Thymus (tissue), 11 donors: Measurements from ENCODE around the gene MDN1. TPM values are rescaled to one million over a fixed set of nuclear protein-coding genes. Genes with fewer than 3 reads are reported as not detected.
"Not testable (repeated sequence)": the region's sequence is repeated elsewhere in the genome, so short reads cannot be mapped to it uniquely, and the experiment has no call there.

Source experiments
- DNase-seq, 9 donors: peaks; one replicate each; pipeline ENCODE4 v3.0.0-alpha.2; 2013; ENCODE audit warnings: low spot score in 9 of 9, low read depth in 6 of 9, missing footprints in 1 of 9
- H3K27ac ChIP-seq, 2 donors: one replicate each; pipeline ENCODE4 v1.5.1; 2013; ENCODE audit warnings: control low read depth in 1 of 2, low read depth in 1 of 2, low read length in 1 of 2, mild to moderate bottlenecking in 1 of 2, moderate library complexity in 1 of 2
- H3K27me3 ChIP-seq, 2 donors: one replicate each; pipeline ENCODE4 v1.5.1; 2013; ENCODE audit warnings: low read length in 1 of 2; ENCODE audit not compliant: control insufficient read depth in 2 of 2, insufficient read depth in 1 of 2
- H3K36me3 ChIP-seq, 2 donors: one replicate each; pipeline ENCODE4 v1.5.1; 2013; ENCODE audit warnings: low read length in 1 of 2, mild to moderate bottlenecking in 1 of 2, moderate library complexity in 1 of 2; ENCODE audit not compliant: control insufficient read depth in 2 of 2, insufficient read depth in 2 of 2
- H3K4me1 ChIP-seq, 2 donors: one replicate each; pipeline ENCODE4 v1.5.1; 2013; ENCODE audit warnings: low read length in 2 of 2; ENCODE audit not compliant: control insufficient read depth in 2 of 2, insufficient read depth in 2 of 2
- H3K4me3 ChIP-seq, 2 donors: one replicate each; pipeline ENCODE4 v1.5.1; 2013; ENCODE audit warnings: low read length in 2 of 2, control low read depth in 1 of 2, mild to moderate bottlenecking in 1 of 2
- H3K9me3 ChIP-seq, 2 donors: one replicate each; pipeline ENCODE4 v1.5.1; 2013; ENCODE audit warnings: low read length in 1 of 2, mild to moderate bottlenecking in 1 of 2; ENCODE audit not compliant: control insufficient read depth in 2 of 2, insufficient read depth in 1 of 2
- WGBS: extraction: QIAGEN DNeasy Blood & Tissue Kit; methylation state at CpG from one replicate; pipeline ENCODE4 v1.1.7; 2013; 5-methylcytosine and 5-hydroxymethylcytosine counted together
- polyA plus RNA-seq: library from polyadenylated mRNA; stranded (reverse); fragments of 200-250 nt; gene quantifications from one replicate; pipeline ENCODE4 v1.2.3, GENCODE V29; 2013
- total RNA-seq: library from RNA; stranded (reverse); fragments of 120-200 nt; gene quantifications from one replicate; pipeline ENCODE4 v1.2.4, GENCODE V29; 2013
- donor health status: healthy.

MDN1 gene
- total and polyA plus RNA-seq, 2 donors = 15.1 to 37.6 TPM

GRCh38 chr6:89847513-89847912 is 27.9 kb upstream of the MDN1 start:
- not testable (repeated sequence) for H3K4me1 ChIP-seq, H3K4me3 ChIP-seq, H3K9me3 ChIP-seq, H3K27me3 ChIP-seq, H3K27ac ChIP-seq, DNase-seq
- WGBS = 96% methylated on average over 5 of the region's 5 CpGs
- peaks cover 7 to 50% of the 10 kb centered on the region in 2 donors for H3K36me3 ChIP-seq

- no peak for DNase-seq
- Histone ChIP-seq H3K36me3 (peaks cover 9 to 37% of the 10 kb centered on the region in 2 donors), H3K27me3 (no peaks in the 10 kb centered on the region), H3K4me3 (no peak overlapping the region), H3K4me1 (no peaks in the 10 kb centered on the region), H3K9me3 (no peaks in the 10 kb centered on the region), H3K27ac (no peak overlapping the region)
- WGBS = 94% methylated on average over 3 of the region's 3 CpGs
Observed at GRCh38 chr6:89843070-89843469, 23.5 kb upstream of the MDN1 start.

GRCh38 chr6:89842228-89842627 is 22.6 kb upstream of the MDN1 start:
- no peaks in the 10 kb centered on the region for H3K27me3 ChIP-seq
- H3K27ac ChIP-seq = no peak overlapping the region
- 98% methylated on average over 2 of the region's 2 CpGs for WGBS
- H3K9me3 ChIP-seq = no peaks in the 10 kb centered on the region
- no peak overlapping the region for H3K4me3 ChIP-seq
- H3K36me3 ChIP-seq = peaks cover 14 to 42% of the 10 kb centered on the region in 2 donors
- H3K4me1 ChIP-seq = no peaks in the 10 kb centered on the region
- no peak for DNase-seq

- no peak overlapping the region for H3K4me3 ChIP-seq
- 93% methylated on average over 3 of the region's 3 CpGs for WGBS
- H3K9me3 ChIP-seq = no peaks in the 10 kb centered on the region
- H3K27ac ChIP-seq = no peak overlapping the region
- no peak for DNase-seq
- H3K36me3 ChIP-seq = peaks cover 20 to 41% of the 10 kb centered on the region in 2 donors
- no peaks in the 10 kb centered on the region for H3K4me1 ChIP-seq
- no peaks in the 10 kb centered on the region for H3K27me3 ChIP-seq
Observed at GRCh38 chr6:89840538-89840937, 20.9 kb upstream of the MDN1 start.

GRCh38 chr6:89836639-89837222 is 17.1 kb upstream of the MDN1 start:
- H3K4me3 ChIP-seq = no peak overlapping the region
- no peaks in the 10 kb centered on the region for H3K27me3 ChIP-seq
- H3K4me1 ChIP-seq = no peaks in the 10 kb centered on the region
- WGBS = 98% methylated on average over 8 of the region's 8 CpGs
- H3K27ac ChIP-seq = no peak overlapping the region
- no peaks in the 10 kb centered on the region for H3K9me3 ChIP-seq
- H3K36me3 ChIP-seq = peaks cover 25 to 48% of the 10 kb centered on the region in 2 donors
- DNase-seq = no peak

- Histone ChIP-seq H3K9me3 (no peaks in the 10 kb centered on the region), H3K27me3 (no peaks in the 10 kb centered on the region), H3K36me3 (peaks cover 22 to 45% of the 10 kb centered on the region in 2 donors), H3K27ac (no peak overlapping the region), H3K4me3 (no peak overlapping the region), H3K4me1 (peaks cover 4 to 8% of the 10 kb centered on the region in 2 donors)
- DNase-seq = peak in 1 of 9 donors; percentile 24
- 96% methylated on average over 12 of the region's 12 CpGs for WGBS
Observed at GRCh38 chr6:89834884-89835792, 15.5 kb upstream of the MDN1 start.

- Histone ChIP-seq H3K36me3 (peaks cover 4 to 17% of the 10 kb centered on the region in 2 donors), H3K4me1 (peaks cover 4 to 15% of the 10 kb centered on the region in 2 donors), H3K27me3 (no peaks in the 10 kb centered on the region), H3K27ac (peak overlapping the region in 1 of 2 donors; percentile 63), H3K9me3 (no peaks in the 10 kb centered on the region), H3K4me3 (peak overlapping the region; percentile 88 to 92)
- DNase-seq = peak in 2 of 9 donors; percentile 4 to 29
- 17% methylated on average over 15 of the region's 15 CpGs for WGBS
Observed at GRCh38 chr6:89830170-89830809, 10.7 kb upstream of the MDN1 start.

GRCh38 chr6:89829472-89830169 is 10.0 kb upstream of the MDN1 start, which contains the start of gene CASP8AP2:
CASP8AP2 (plus strand) TSS chr6:89829880.
- H3K27ac ChIP-seq = peak within 1 kb of the TSS; percentile 92 to 97

More at GRCh38 chr6:89829472-89830169, 10.0 kb upstream of the MDN1 start, which contains the start of gene CASP8AP2:
- Histone ChIP-seq H3K9me3 (no peaks in the 10 kb centered on the region), H3K4me1 (peaks cover 4 to 15% of the 10 kb centered on the region in 2 donors), H3K4me3 (peak within 1 kb of the TSS; percentile 88 to 92), H3K27me3 (no peaks in the 10 kb centered on the region), H3K36me3 (peaks cover 0 to 15% of the 10 kb centered on the region in 2 donors)
- WGBS = under 1% methylated on average over 41 of the region's 41 CpGs
- DNase-seq = peak; percentile 95 to 99 (median 98)
